GM18909 (cell line): ENCODE measurements around the gene ZNF626.
"Not testable (repeated sequence)": the region's sequence is repeated elsewhere in the genome, so short reads cannot be mapped to it uniquely, and the experiment has no call there.

Source experiments
- ATAC-seq: cut with Tn5 transposase; IDR thresholded peaks from one replicate; pipeline ENCODE4 v1.9.1; 2021; ENCODE audit warnings: mild to moderate bottlenecking; ENCODE audit not compliant: unreplicated experiment, poor library complexity

Gene ZNF626

DNA sequence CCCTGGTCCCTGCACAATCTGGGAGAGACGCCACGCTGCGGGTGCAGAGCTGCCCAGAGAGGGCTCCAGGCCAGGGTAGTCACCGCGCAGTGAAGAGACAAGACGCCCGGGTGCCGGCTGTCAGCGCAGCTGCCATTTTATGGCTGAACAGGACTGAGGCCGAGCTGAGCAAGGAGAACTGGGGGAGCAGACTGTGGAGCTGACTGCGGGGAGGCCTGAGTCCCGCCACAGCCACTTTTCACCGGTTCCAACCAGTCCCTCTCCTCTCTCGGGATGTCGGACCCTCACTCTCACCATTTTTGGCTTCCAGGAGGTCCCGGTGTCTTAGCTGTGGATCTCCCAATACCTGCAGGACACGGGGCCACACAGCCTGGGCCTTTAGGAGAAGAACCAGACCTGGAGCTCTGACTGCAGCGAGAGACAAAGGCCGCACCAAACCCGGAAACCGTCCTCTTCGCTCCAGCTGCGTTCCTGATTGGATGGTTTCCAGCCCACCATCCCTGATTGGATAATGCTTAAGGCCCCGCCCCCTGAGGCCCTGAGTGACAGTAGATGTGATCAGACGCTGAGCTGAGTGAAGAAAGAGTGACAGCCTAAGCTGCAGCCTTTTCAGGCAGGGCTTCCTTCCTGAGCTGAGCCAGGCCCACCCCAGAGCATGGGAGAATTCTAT is at the start of gene ZNF626:
TSS of gene ZNF626 (minus strand) at position 422 of the 670 bp plus-strand sequence. CDS start at position 297, 125 bp downstream.
- ATAC-seq = no peak

GRCh38 chr19:20669263-20669662 is 7.9 kb upstream of the ZNF626 start:
- ATAC-seq = no peak

GRCh38 chr19:20667281-20667680 is 5.9 kb upstream of the ZNF626 start:
- ATAC-seq = no peak

GRCh38 chr19:20664901-20665781 is 3.8 kb upstream of the ZNF626 start:
- no peak for ATAC-seq

GRCh38 chr19:20664475-20664874 is 3.1 kb upstream of the ZNF626 start:
- ATAC-seq = not testable (repeated sequence)

DNA sequence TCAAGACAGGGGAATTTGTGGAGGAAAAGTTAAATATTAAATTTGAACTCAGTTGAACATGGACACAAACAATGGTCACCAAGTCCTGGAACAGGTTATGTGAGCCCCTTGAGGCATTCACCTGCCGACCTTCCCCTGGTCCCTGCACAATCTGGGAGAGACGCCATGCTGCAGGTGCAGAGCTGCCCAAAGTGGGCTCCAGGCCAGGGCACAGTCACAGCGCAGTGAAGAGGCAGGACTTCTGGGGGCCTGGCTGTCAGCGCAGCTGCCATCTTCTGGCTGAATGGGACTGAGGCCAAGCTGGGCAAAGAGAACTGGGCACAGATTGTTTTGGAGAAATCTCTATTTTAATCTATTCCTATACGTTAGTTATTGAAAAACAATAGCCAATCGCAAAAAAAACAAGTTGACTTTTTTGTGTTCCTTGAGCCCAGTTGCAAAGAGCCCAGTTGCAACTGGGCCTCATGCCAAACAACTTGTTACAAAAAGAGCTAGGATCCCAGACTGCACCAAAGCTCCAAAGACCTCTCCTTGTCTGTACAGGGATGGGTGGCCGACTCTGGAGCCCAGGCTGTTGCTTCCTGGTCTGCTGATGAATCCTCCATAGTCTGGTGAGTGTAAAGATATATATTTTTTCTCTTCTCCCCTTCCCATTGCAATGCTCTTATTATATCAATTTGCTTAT is 1.2 kb upstream of the ZNF626 start:
- ATAC-seq = no peak

GRCh38 chr19:20660473-20661140 is 764 bp downstream of the ZNF626 start:
- ATAC-seq = no peak

DNA sequence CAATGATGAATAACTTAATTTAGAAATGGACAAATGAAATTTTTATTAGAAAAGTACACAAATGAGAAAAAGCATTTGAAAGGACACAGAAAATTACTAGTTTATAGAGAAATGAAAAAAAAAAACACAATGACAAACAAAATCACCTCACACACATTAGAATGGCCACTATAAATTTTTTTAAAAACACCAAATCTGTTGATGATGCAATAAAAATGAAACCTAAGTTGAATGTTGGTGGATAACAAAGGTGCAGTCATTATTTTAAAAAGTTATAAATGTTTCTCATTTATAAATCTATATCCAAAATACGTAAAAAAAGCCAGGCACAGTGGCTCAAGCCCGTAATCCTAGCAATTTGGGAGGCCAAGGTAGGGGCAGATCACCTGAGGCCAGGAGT is 20.8 kb downstream of the ZNF626 start:
- ATAC-seq = no peak

DNA sequence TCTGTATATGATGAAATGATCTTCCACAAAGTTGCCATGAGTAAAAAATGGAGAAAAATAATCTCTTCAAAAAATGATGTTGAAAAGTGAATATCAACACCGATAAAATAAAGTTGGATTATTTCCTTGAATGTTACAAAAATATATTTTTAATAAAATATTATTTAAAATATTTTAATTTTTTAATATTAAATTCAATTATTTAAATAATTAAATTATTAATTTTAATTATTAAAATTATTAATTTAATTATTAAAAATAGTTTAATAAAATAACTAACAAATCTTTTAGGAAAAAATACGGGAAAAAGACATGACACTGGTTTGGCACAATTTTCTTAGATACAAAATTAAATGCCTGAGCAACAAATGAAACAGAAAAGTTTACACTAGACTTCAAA is 21.3 kb downstream of the ZNF626 start:
- ATAC-seq = no peak

GRCh38 chr19:20624560-20624959 is 36.8 kb downstream of the ZNF626 start:
- not testable (repeated sequence) for ATAC-seq

DNA sequence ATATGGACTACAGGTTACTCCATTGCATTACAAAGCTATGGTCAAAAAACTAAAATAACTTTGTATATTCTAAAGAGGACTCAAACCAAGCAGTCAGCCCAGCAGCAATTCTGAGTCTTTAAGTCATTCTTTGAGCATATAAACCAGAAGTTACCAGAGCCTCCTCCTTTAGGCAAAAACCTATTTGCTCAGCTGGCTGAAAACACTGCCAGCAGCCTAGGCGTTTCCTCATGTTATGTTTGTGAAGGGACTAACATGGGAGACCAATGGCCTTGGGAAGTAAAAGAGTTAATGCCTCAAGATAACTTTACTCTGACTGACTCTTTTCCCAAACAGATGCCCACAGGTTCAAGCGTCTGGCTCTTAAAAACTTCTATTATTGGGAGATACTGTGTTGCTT is 45.3 kb downstream of the ZNF626 start:
- ATAC-seq = no peak

GRCh38 chr19:20614971-20615370 is 46.4 kb downstream of the ZNF626 start:
- ATAC-seq = not testable (repeated sequence)

DNA sequence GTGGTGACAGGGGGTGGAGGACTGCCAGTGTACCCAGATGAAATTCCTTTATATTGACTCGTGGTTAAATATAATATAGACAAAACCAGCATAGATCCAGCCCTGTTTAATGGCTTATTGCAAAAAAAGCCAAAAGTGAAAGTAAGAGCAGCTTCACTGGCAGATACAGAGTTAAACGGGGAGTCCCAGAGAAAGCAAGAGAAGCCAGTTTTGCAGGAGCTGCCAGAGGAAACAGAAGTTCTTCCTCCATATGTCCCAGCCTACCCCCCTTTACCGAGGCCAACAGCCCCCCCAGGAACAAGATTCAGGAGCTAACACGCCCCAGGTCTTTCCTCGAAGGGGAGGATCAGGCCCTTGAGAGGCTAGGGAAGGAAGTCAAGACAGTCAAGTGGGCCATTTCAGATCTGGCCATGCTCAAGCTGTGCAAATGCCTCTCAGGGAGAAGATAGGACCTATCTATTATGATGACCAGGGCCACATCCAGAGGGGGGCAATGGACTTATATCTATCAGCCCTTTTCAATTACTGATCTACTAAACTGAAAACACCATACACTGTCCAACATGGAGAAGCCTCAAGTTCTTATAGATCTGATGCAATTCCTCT is 48.6 kb downstream of the ZNF626 start:
- ATAC-seq = no peak

- ATAC-seq = no peak
Observed at GRCh38 chr19:20611866-20612265, 49.5 kb downstream of the ZNF626 start.

GRCh38 chr19:20607943-20608342 is 53.4 kb downstream of the ZNF626 start:
- ATAC-seq = no peak
